Stimulated activated CD8-positive, alpha-beta memory T cell treated with anti-CD3 and anti-CD28 coated beads, Interleukin-15, amount 100 ng/mL, for 48 hours (primary cell): ENCODE results near the gene PHACTR1.
"Not testable (repeated sequence)": the region's sequence is repeated elsewhere in the genome, so short reads cannot be mapped to it uniquely, and the experiment has no call there.

Experiments
- DNase-seq, 2 donors: peaks; one replicate each; pipeline ENCODE4 v3.0.0-alpha.2; 2020; ENCODE audit warnings: low read depth in 2 of 2

The PHACTR1 gene

GRCh38 chr6:12716298-12716916 is at the start of gene PHACTR1:
PHACTR1 (plus strand) TSS chr6:12716767.
- DNase-seq: no peak

- DNase-seq: no peak
Measured at GRCh38 chr6:12666886-12667285, 49.7 kb upstream of the PHACTR1 start.

- no peak for DNase-seq
Measured at GRCh38 chr6:12675931-12676330, 40.6 kb upstream of the PHACTR1 start.

- no peak for DNase-seq
Measured at GRCh38 chr6:12679341-12679740, 37.2 kb upstream of the PHACTR1 start.

GRCh38 chr6:12693122-12693521 is 23.4 kb upstream of the PHACTR1 start:
- no peak for DNase-seq

- no peak for DNase-seq
Measured at GRCh38 chr6:12698298-12698697, 18.3 kb upstream of the PHACTR1 start.

GRCh38 chr6:12704946-12705345 is 11.6 kb upstream of the PHACTR1 start:
- no peak for DNase-seq

GRCh38 chr6:12709116-12709515 is 7.5 kb upstream of the PHACTR1 start:
- no peak for DNase-seq

- DNase-seq: no peak
Measured at GRCh38 chr6:12709556-12710232, 6.9 kb upstream of the PHACTR1 start.

- DNase-seq: no peak
Measured at GRCh38 chr6:12710921-12711320, 5.6 kb upstream of the PHACTR1 start.

GRCh38 chr6:12714022-12714421 is 2.5 kb upstream of the PHACTR1 start:
- no peak for DNase-seq

- DNase-seq: no peak
Measured at GRCh38 chr6:12715437-12715836, 1.1 kb upstream of the PHACTR1 start.

- no peak for DNase-seq
Measured at GRCh38 chr6:12717356-12717755, 789 bp downstream of the PHACTR1 start.

- DNase-seq: no peak
Measured at GRCh38 chr6:12718015-12718414, 1.4 kb downstream of the PHACTR1 start.

GRCh38 chr6:12719017-12719416 is 2.5 kb downstream of the PHACTR1 start:
- DNase-seq: no peak

- no peak for DNase-seq
Measured at GRCh38 chr6:12720310-12720709, 3.7 kb downstream of the PHACTR1 start.

GRCh38 chr6:12725263-12725662 is 8.7 kb downstream of the PHACTR1 start:
- no peak for DNase-seq

- DNase-seq: no peak
Measured at GRCh38 chr6:12729467-12729866, 12.9 kb downstream of the PHACTR1 start.

- not testable (repeated sequence) for DNase-seq
Measured at GRCh38 chr6:12730809-12731208, 14.2 kb downstream of the PHACTR1 start.

- DNase-seq: no peak
Measured at GRCh38 chr6:12733876-12734275, 17.3 kb downstream of the PHACTR1 start.

GRCh38 chr6:12735786-12736185 is 19.2 kb downstream of the PHACTR1 start:
- no peak for DNase-seq

GRCh38 chr6:12748411-12748810 is 31.8 kb downstream of the PHACTR1 start:
- no peak for DNase-seq

- no peak for DNase-seq
Measured at GRCh38 chr6:12748815-12749521, 32.4 kb downstream of the PHACTR1 start.
